HG03045 (cell line): ENCODE measurements around the gene SPOCD1.

Experiments
- ATAC-seq: cut with Tn5 transposase; IDR thresholded peaks from one replicate; pipeline ENCODE4 v1.9.1; 2021; ENCODE audit warnings: mild to moderate bottlenecking, moderate library complexity; ENCODE audit not compliant: unreplicated experiment

Gene SPOCD1

DNA sequence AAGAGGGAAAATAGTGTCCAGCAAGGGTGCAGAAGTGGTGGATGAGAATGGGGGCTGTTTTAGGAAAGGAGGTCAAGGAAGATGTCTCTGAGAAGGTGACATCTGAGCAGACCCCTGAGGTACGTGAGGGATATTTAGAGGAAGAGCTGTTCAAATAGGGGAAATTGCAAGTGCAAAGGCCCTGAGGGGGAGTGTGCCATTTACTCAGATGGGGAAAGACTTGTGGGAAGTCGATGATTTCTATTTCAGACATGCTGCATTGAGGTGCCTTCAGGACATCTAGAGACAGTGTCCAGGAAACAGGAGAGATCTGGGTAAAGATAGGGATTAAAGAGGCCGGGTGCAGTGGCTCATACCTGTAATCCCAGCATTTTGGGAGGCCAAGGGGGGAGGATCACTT, 41.3 kb downstream of the SPOCD1 start:
- no peak for ATAC-seq

DNA sequence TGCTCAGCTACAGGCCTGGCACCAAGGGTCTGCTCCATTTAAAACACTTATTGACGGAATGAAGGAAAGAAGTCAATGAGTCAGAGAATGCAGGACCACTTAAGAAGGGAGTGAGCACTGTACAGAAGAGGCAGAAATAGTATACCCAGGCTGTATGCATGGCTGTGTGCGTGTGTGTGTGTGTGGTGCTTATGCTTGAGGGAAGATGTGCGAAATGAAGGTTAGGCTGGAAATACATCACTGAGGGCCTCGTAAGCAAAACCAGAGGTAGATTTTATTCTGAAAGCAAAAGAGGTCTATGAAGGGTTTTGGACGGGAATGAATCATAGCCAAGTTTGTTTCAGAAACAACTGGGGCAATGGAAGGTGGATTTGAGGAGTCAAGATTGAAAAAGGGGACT, 42.0 kb downstream of the SPOCD1 start:
- no peak for ATAC-seq

DNA sequence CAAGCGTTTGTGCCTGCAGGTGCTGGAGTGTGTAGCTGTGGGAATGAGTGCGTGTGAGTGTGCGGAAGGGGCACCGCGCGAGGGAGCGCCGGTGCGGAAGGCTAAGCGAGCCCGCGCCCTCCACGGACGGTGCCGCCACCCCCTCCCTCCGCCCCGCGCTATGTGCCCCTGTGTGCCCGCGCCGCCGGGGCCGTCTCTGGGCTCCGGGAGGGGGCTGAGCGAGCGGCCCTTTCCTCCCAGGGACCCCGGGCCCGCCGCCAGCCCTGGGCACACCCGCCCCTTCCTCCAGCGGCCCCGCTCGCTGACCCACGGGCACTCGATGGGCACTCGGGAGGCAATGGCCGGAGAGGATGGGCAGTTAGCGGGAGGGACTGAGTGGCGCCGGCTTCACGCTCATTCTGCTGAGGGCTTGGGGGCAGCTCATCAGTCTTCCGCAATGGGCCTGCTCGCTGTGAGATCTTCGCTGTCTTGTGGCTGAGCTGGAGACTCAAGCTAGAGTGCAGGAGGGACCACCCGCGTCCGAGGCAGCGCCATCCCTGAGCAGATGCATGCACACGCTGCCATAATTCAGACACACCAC, 43.1 kb downstream of the SPOCD1 start:
- no peak for ATAC-seq

DNA sequence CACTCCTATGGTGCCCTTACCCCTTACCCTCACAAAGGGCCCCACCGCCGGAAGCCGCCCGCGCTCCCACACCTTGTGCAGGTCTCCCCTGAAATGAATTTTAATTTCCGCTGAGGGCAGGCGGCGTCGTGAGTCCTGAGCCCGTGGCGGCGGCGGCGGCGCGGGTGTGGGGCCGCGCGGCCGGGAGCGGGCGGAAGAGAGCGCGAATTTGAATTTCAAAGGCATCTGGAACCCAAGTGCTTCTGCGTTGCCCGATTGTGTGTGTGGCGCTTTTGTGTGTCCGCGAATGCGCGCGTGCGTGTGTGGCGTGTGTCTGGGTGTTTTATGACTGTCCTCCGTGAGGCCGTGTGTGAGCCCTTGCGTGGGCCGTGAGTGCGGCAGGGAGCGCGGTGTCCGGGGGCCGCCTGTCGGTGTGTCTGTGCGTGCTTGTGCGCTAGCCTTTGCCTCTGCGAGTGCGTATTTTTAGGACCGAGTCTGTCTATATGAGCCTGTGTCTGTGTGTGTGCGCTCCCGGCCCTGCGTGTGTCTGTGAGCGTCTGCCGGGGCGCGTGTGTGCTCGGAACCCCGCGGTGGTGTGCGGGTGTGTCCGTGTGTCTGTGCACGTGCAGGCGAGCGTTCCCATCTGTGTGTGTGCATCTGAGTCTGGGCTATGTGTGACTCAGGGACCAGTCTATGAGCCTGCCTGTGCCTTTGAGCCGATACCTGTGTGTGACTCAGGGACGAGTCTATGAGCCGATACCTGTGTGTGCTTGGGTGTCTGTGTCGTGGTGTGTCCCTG, 43.7 kb downstream of the SPOCD1 start:
- ATAC-seq = no peak

DNA sequence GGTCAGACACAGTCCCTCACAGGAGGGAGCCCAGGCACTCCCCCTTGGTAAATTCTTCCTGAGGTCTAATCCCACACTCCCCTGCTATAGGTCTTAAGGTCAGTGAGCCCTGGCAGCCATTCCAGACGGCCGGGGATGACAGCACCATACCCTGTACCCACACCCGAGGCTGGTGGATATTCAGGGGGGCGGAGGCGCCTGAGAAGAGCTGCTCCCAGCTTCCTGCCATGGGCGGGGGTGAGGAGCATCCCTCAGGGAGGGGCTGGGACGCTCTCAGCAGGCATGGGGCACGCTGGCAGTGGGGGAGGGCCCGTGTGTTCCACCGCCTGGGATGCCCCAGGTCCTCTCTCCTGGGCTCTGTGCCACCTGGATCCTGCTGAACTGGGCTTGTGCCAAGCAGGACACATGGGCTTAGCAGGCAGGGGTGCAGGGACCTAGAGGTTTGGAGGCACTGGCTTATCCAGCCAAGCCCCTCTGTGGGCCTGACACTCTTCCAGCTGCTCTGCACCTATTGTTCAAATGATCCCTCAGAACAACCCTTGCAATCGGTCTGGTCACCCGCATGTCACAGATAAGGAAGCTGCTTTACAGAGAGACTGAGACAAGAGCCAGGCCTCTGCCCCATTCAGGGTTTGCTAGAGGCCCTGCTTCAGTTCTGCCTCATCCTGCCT, 46.0 kb downstream of the SPOCD1 start:
- ATAC-seq = no peak

DNA sequence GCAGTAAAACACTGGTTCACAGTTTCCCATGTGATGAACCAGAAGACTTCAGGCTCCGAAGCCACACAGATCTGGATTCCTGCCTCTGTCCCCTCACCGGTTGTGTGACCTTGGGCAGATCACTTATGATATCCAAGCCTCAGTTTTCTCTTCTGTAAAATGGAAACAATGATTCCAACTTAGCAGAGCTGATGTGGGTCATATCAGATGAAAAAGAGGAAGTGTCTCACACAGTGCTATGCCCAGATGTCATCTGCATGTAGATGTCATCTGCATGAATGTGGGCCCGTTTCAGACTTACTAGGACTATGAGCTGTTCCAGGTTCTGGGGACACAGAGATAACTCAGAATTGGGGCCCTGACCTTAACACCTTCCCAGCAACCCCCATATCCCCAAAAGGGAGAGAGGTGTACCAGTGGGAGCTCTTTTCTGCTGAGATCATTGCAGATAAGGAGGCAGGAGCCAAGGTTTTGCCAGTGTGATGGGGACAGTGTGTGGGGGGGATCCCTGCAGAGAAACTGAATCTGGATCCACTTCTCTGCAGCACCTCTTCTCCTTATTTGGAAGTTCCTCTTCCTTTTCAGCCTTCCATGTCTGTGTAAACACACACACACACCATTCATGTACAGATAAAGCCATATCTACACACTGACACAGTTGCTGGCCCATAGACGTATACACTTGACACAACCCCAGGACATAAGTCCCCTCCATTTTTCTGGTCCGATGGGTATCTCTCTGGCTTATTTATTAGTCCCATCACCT, 46.7 kb downstream of the SPOCD1 start:
- ATAC-seq = no peak

DNA sequence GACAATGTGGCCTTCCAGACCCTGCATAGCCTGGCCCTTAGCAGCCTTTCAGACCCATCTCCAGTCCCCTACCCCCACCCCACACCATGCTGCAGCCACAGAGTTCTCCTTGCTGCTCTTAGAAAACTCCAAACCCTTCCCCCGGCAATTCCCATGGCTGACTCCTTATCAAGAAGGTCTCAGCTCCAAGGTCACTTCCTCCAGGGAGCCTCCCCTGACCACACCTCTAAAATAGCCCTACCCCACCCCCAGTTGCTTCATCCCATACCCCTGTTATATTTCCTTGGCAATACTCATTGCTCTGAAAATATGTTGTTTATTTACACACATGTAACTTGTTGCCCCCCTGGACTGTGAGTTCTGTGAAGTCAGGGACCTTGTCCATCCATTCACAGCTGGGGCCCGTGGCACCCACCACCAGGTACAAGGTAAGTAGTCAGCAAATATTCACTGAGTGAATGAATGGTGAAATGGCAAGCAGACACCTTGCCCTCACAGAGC, 47.4 kb downstream of the SPOCD1 start:
- no peak for ATAC-seq

DNA sequence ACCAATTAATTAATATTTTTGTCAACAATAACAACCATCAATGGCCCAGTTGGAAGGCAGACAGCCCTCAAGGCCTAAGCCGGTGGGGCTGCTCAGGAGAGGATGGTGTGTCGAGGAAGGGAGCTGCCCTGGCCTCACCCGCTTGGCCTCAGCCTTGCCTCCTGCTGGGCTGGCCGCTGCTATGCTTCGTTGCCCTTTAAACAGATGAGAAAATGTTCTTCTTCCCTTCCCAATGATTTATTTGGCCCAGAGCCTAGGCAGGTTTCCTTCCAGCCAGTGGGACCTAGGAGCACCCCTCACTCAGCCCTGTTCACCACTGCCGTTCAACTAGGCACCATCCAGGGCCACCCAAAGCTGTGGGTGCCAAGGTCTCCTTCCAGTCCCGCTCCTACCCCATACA, 48.6 kb downstream of the SPOCD1 start:
- no peak for ATAC-seq

DNA sequence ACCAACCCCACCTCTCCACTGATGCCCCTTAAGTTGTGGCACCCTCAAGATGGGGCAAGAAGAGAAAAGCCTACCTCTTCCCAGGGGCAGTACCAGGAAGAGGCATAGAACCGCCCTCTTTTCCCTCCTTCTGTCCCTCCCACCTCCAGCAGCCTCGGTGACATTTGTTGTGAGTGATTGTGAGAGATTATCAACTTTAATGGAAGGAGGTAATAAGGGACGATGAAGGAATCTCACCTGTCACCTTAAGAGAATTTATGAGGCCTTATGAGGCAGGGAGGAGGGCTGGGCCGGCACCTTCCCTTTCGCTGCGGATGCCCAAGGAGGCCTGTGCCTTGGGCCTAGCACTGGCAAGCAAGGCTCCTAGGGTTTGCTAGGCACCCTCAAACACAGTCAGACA, 50.3 kb downstream of the SPOCD1 start:
- ATAC-seq = no peak

DNA sequence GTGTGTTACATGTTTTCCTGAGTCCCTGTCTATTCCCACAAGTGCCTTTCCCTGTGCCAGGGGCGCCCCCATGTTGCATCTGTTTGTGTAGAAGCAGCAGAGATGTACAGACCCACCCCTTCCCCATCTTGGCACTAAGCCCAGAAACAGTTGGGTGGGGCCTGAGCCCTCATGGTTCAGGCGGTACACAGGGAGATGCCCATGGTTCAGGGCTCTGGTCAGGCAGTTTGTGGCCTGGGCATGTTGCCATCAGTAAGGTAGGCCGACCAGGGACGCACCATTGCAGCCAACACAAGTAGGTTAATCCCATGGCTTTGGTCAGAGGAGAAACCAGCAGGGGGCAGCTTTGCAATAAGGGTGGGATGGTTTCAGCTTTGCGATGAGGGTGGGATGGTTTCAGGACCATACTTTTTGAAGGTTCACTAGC, 50.8 kb downstream of the SPOCD1 start:
- no peak for ATAC-seq

DNA sequence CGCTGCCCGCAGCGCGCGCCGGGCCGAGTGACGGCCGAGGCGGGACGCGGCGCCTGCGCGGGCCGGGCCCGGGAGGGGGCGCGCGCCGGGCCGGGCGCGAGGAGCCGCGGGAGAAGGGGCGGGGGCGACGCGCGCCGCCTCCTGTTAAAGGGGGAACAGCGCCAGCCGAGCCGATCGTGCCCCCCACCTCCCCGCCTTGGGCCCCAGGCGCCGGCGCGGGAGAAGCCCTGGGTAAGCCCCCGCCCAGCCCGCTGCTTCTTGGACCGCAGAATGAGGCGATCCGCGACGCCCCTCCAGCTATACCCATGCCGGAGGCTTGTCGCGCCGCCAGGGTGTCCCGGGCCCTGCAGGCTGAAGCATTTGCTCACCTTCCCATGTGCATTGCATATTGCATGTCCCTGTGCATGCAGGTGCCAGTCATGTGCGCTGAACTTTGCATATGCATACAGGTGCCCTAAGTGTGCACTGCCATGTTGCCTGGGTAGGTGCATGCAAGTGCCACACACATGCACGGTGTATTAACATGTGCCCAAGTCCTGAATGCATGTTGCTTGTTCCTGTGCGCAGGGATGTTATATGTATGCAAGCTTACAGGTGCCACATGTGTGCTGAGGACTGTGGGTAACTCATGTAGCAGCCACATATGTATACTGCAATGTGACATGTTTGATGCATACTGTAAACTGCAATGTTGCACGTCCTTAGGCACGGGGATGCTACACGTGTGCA, 51.3 kb downstream of the SPOCD1 start, which contains the start of gene ADGRB2:
Gene ADGRB2 (minus strand): TSS at position 29 of the 729 bp plus-strand sequence. CDS start 7,119 bp downstream, outside the sequence.
- ATAC-seq = no peak

DNA sequence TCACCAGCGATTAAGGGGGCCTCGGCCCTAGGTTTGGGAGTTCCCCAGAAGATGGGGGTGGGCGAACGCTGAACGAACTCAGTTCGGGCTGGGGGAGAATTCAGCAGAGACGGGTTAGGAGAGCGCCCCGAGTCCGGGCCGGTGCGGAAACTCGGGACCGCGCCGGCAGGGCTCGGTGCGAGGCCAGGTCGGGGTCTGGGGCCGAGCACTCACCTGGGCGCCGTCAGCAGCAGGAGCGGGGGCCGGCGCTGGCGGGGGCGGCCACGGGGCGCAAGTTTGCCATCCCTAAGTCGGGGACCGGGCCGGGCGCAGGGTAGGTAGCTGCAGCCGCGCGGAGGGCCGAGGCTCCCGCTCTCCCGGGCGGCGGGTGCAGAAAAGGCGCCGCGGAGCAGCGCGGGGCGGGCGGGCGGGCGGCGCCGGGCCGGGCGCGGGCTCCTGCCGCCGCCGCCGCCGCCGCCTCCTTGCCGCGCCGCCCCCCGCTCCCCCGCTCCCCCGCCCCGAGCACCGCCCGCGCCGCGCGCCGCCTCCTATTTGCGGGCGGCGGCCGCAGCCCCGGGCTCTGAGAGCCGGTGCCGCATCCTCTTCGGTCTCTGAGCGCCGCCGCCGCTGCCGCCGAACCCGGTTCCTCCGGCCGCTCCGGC, 52.0 kb downstream of the SPOCD1 start:
- no peak for ATAC-seq

DNA sequence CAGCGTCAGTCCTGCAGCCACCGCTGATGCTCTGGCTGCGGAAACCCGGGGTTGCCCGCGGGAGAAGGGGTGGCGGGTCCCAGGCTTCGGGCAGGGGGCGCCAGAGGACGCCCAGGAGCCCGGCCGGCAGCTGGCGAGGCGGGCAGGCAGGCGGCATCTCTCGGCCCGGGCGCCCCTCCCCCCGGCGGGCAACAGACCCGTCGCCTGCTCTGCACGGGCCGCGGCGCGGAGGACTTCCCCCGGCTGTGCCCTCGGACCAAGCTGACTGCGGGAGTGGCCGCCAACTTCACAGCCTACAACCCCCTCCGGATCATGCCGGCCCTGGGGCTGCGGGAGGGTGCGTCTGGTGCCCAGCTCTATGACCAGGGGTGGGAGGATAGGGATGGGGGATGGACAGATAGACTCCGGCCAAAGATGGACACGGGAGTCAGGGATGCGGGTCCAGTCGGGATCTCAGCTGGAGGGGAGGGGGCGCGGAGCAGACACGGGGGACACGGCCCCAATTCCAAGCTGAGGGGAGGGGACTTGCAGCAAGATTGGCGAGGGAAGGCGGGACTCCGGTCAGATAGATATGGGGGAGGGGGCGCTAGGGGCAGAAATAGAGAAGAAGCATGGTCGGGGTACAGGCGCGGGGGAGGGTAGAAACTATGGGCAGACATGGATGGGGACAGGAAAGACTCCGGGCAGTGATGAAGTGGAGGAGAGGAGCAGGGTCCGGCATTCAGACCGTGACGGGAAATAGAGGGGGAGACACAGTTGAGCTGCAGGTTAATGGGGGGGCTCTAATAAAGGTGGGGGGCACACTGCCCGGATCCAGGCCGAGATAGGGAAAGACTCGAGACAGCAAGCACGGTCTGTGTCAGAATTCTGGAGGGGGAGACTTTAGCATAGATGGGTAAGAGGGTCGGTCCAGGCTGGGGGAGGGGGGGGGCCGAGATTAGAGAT, 52.8 kb downstream of the SPOCD1 start:
- ATAC-seq = no peak

DNA sequence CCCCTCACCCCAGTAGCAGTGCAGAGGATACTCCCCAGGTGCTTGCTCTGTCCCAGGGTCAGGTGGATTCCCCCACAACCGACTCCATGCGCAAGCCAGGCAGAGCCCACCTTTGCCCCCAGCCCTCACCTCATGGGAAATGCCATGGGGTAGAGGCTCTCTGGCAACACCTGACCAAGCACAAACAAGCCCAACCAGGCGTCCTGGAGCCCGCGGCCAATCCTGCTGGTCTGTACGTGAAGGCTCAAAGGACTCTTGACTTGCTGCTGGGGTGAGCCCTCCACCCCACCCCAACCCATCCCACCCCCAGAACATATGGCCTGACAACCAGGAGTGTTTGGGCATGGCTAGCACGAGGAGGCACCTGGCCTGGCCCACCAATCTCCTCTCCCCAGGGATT, 53.5 kb downstream of the SPOCD1 start:
- ATAC-seq = no peak

DNA sequence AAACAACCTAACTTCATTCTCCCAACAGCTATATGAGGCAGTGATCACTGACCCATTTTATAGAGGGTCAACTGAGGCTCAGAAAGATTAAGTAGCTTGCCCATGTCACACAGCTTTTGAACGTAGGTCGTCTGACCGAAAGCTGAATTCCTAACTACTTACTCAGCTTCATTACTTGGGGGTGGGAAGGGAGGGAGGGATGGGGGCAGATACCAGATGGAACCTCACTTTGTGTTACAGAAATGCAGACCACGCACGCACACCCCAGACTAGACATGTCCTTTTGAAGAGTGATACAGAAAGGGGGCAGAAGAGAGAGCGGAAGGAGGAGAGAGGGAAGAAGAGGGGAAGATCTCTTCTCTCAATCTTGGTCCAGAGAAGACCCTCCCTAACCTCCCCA, 53.9 kb downstream of the SPOCD1 start:
- no peak for ATAC-seq

DNA sequence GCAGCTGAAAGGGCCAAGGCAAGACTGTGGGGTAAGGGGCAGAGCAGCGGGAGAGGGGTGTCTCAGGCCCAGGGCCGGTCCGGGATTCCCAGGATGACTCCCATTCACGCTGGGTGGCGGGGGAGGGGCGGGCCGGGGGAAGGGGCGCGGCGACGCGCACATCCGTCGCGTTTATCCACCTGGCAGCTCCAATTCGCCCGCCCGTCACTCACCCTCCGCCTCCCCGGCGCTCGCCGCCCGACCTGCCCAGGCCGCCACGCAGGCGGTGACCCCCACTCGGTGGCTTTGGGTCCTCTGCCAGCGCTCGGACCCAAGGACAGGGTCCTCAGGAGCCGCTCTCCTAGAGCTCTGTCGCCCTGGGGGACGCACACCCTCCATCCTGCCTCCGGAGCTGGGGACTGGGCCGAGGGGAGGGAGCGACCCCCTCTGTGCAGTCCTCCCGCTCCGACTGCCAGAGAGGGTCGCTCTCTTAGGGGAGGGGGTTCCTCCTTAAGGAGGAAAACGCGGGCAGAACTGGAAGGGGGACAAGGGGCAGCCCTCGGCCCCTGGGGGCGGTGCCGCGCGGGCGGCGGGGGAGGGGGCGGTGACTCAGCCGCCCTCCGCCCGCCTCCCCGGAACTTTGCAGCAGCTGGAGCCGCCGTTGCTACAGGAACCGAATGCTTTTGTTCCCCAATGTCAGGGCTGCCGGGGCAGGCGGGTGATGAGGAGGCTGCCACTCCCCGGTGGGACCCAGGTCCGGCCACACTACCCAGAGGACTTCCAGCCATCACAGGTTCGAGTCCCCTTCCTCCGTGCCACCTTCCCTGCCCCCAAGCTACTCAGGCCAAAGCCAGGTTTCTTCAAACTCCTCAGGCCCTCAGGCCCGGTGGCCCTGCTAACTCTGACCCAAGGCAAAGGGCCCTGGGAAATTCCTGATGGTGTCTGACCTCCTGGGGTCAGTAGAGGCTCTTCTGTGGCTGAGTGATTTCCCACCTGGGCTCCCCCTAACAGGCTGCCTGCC, 55.1 kb downstream of the SPOCD1 start:
- no peak for ATAC-seq

DNA sequence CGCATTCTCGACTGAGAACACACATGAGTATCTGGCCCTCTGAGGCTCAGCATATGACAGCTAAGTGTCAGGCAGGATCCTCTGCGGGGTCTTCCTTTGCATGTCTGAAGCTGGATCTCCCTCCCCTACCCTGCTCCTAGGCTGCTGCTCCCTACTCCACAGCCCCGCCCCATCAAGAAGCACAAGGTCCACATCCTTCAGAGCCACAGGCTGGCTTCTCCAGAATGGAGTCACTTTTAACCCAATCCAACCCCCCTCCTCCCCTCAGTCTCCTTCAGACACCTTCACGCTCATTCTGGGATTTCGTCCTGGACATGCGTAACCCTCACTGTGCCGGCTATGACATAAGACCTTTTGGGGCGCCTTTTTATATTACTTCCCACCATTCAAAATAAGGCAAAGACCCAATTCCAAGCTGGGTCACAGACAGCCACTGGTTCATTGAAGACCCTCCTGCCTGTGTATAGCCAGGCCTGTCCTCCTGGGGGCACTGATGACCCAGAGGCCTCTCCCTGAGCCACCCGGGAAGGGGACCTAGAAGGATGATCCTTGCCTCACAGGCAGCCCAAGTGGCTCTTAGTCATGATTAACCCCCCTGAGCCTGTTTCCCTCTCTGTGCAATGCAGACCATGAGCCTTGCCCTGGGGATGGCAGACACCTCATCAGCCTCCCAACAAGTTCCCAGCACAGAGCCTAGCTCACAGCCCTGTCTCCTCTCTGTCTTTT, 56.4 kb downstream of the SPOCD1 start:
- no peak for ATAC-seq
